Endodermal cell (in vitro differentiated cells): ENCODE results near the gene CD244. TPM values are rescaled to one million over a fixed set of nuclear protein-coding genes. Genes with fewer than 3 reads are reported as not detected.

ENCODE experiments used
- DNase-seq: peaks from one replicate; pipeline ENCODE4 v3.0.0-alpha.2; 2017
- H3K27ac ChIP-seq: 2 replicates; pipeline ENCODE4 v1.5.1; 2013; ENCODE audit warnings: mild to moderate bottlenecking, low read depth, low read length, moderate library complexity
- H3K27me3 ChIP-seq: 2 replicates; pipeline ENCODE4 v1.6.1; 2013; ENCODE audit warnings: mild to moderate bottlenecking, low read length, moderate library complexity; ENCODE audit not compliant: insufficient read depth, control insufficient read depth, poor library complexity, severe bottlenecking
- H3K36me3 ChIP-seq: 2 replicates; pipeline ENCODE4 v1.7.0; 2013; ENCODE audit warnings: mild to moderate bottlenecking, low read length, moderate library complexity; ENCODE audit not compliant: control insufficient read depth, insufficient read depth
- H3K4me1 ChIP-seq: one replicate; pipeline ENCODE4 v1.7.0; 2013; ENCODE audit warnings: low read length; ENCODE audit not compliant: control insufficient read depth, insufficient read depth
- H3K4me3 ChIP-seq: 2 replicates; pipeline ENCODE4 v1.5.1; 2013; ENCODE audit warnings: mild to moderate bottlenecking, low read length, moderate library complexity
- H3K9ac ChIP-seq: 2 replicates; pipeline ENCODE4 v1.6.1; 2013; ENCODE audit warnings: mild to moderate bottlenecking, low read length, moderate library complexity; ENCODE audit not compliant: poor library complexity, severe bottlenecking; ENCODE audit errors: extremely low read depth
- H3K9me3 ChIP-seq: 2 replicates; pipeline ENCODE4 v1.6.1; 2013; ENCODE audit warnings: mild to moderate bottlenecking, low read length, moderate library complexity; ENCODE audit not compliant: control insufficient read depth
- H3K27ac Mint-ChIP-seq: 2 replicates; pipeline ENCODE4 v1.8.0; 2020; ENCODE audit warnings: mixed read lengths
- H3K27me3 Mint-ChIP-seq: 2 replicates; pipeline ENCODE4 v1.8.0; 2021; ENCODE audit warnings: mild to moderate bottlenecking, mixed read lengths; ENCODE audit not compliant: insufficient read depth
- H3K36me3 Mint-ChIP-seq: 2 replicates; pipeline ENCODE4 v1.8.0; 2020; ENCODE audit warnings: low read depth, mixed read lengths
- H3K4me1 Mint-ChIP-seq: 2 replicates; pipeline ENCODE4 v1.8.0; 2020; ENCODE audit warnings: mixed read lengths
- H3K4me3 Mint-ChIP-seq: 2 replicates; pipeline ENCODE4 v1.8.0; 2020; ENCODE audit warnings: mild to moderate bottlenecking, moderate library complexity, mixed read lengths
- H3K9me3 Mint-ChIP-seq: 2 replicates; pipeline ENCODE4 v1.8.0; 2020; ENCODE audit warnings: mild to moderate bottlenecking, mixed read lengths
- WGBS, 2 experiments: methylation state at CpG; one replicate each; pipeline versions ENCODE4 v1.1.5 to v1.1.7; 2013; ENCODE audit warnings: missing lambda C conversion rate in 2 of 2, mixed read lengths in 1 of 2; ENCODE audit not compliant: insufficient coverage in 1 of 2, insufficient read length in 1 of 2; 5-methylcytosine and 5-hydroxymethylcytosine counted together
- total RNA-seq, 2 donors: library from RNA; stranded (reverse); fragmentation: NEBNext Ultra II Directional in 1 of 2; extraction: Animal tissue kit (Norgen Biotek cat#: 25700) in 1 of 2; gene quantifications; 2 replicates in 1 of 2; 3 replicates in 1 of 2; pipeline ENCODE4 v1.2.1, GENCODE V29; 2021
- TF ChIP-seq, protein P1 (sequence below): fragments of 200-600 bp; sonication (generic); conservative IDR thresholded peaks from 2 replicates; pipeline ENCODE4 v1.5.0; 2021; ENCODE audit warnings: antibody characterized with exemption, mild to moderate bottlenecking

The CD244 gene
- total RNA-seq, 2 donors from 2014 or later = 0.31 TPM; not detected in 1

DNA sequence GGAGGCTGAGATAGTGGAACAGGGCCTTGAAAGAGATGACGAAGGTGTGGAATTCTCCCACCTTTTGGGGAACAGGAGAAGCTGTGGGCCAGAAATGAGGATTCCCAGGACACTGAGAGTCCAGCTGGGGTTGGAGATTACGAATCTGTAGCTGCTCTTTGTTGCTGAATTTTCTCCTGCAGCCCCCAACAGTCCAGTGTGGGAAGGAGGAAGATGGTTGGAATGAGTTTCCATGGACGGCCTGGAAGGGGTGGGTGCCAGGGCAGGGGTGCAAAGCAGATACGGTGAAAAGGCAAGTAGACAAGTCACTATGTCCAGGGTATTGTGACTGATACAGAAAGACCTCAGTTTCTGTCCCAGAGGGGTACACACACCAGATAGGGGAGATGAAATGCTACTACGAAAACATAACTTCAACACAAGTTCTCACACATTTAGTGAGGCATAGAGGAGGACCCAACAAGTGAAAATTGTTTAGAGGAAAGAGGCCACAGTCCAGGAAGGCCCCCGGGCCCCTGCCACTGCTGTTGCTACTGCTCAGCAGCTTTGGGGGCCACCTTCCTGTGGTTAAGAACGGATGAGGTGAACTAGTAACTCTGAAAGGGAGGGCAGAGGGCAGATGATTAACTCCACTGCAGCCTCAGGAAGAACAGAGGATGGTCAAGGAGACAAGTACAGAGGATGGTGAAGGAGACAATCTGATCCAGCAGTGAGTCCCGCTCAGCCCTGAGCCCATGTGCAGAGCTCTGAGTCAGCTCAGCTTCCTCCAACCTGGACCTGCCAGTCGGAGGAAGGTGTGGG lies 7.3 kb downstream of the CD244 start:
- Histone ChIP-seq H3K4me1 (no peaks in the 10 kb centered on the region), H3K27ac (no peak overlapping the region), H3K36me3 (no peaks in the 10 kb centered on the region), H3K4me3 (no peak overlapping the region), H3K27me3 (no peaks in the 10 kb centered on the region), H3K9ac (no peak overlapping the region), H3K9me3 (no peaks in the 10 kb centered on the region)
- no peak for DNase-seq
- Mint-ChIP-seq H3K4me1 (no peaks in the 10 kb centered on the region), H3K27me3 (no peaks in the 10 kb centered on the region), H3K36me3 (no peaks in the 10 kb centered on the region), H3K4me3 (no peak overlapping the region), H3K9me3 (no peaks in the 10 kb centered on the region), H3K27ac (no peak overlapping the region)
- TF ChIP-seq, protein P1, sequence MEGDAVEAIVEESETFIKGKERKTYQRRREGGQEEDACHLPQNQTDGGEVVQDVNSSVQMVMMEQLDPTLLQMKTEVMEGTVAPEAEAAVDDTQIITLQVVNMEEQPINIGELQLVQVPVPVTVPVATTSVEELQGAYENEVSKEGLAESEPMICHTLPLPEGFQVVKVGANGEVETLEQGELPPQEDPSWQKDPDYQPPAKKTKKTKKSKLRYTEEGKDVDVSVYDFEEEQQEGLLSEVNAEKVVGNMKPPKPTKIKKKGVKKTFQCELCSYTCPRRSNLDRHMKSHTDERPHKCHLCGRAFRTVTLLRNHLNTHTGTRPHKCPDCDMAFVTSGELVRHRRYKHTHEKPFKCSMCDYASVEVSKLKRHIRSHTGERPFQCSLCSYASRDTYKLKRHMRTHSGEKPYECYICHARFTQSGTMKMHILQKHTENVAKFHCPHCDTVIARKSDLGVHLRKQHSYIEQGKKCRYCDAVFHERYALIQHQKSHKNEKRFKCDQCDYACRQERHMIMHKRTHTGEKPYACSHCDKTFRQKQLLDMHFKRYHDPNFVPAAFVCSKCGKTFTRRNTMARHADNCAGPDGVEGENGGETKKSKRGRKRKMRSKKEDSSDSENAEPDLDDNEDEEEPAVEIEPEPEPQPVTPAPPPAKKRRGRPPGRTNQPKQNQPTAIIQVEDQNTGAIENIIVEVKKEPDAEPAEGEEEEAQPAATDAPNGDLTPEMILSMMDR = no peak
- WGBS, 2 experiments = 82 to 84% methylated on average over 3 to 9 of the region's 9 CpGs

DNA sequence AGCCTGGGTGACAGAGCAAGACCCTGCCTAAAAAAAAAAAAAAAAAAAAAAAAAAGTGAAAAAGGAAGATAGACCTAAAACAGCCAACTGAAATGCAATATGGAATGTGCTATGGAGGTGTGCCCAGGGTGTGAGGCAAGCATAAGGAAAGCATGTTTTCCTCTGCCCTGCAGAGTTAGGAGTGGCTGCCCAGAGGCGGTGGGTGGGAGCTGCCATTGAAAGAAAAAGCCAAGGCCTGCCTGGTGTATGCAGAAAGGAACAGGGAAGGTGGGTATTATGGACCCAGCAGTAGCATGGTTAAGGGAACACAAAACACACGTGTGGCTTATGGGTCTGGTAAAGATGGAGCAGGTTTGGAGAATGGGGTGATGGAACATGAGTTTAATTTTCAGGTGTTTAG lies 8.9 kb downstream of the CD244 start:
- TF ChIP-seq, protein P1 = no peak
- Mint-ChIP-seq H3K27me3 (peaks cover 2% of the 10 kb centered on the region), H3K27ac (no peak overlapping the region), H3K4me3 (no peak overlapping the region), H3K4me1 (no peaks in the 10 kb centered on the region), H3K9me3 (no peaks in the 10 kb centered on the region), H3K36me3 (no peaks in the 10 kb centered on the region)
- Histone ChIP-seq H3K4me1 (no peaks in the 10 kb centered on the region), H3K27me3 (no peaks in the 10 kb centered on the region), H3K9me3 (no peaks in the 10 kb centered on the region), H3K36me3 (no peaks in the 10 kb centered on the region), H3K4me3 (no peak overlapping the region), H3K27ac (no peak overlapping the region), H3K9ac (no peak overlapping the region)
- WGBS, 2 experiments = 93 to 100% methylated on average over 2 of the region's 2 CpGs
- DNase-seq = no peak

DNA sequence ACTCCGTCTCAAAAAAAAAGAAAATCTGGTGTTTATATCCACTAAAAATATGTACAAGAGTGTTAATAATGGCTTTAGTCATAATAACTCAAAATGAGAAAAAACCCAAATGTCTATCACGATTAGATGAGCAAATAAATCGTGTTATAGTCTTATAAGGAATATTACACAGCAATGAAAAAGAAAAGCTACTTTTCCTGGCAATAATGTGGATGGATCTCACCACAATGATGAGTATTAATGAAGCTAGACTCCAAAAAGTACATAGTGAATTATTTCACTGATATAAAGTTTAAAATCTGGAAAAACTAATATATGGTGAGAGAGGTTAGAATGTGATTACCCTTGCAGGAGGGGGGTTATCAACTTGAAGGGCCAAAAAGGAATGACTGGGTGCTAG lies 9.7 kb downstream of the CD244 start:
- no peak overlapping the region for H3K4me3 Mint-ChIP-seq
- no peaks in the 10 kb centered on the region for H3K36me3 Mint-ChIP-seq
- Histone ChIP-seq H3K4me1 (no peaks in the 10 kb centered on the region), H3K27ac (no peak overlapping the region), H3K9me3 (no peaks in the 10 kb centered on the region), H3K36me3 (no peaks in the 10 kb centered on the region), H3K9ac (no peak overlapping the region), H3K4me3 (no peak overlapping the region), H3K27me3 (no peaks in the 10 kb centered on the region)
- H3K9me3 Mint-ChIP-seq = no peaks in the 10 kb centered on the region
- H3K27me3 Mint-ChIP-seq = peaks cover 2% of the 10 kb centered on the region
- no peaks in the 10 kb centered on the region for H3K4me1 Mint-ChIP-seq
- WGBS, 2 experiments = 92 to 94% methylated on average over 2 to 3 of the region's 3 CpGs
- TF ChIP-seq, protein P1 = no peak
- DNase-seq = no peak
- H3K27ac Mint-ChIP-seq = no peak overlapping the region
